Kidney tubule cell (primary cell): ENCODE measurements around the gene DGUOK.
"Not testable (repeated sequence)": the region's sequence is repeated elsewhere in the genome, so short reads cannot be mapped to it uniquely, and the experiment has no call there.

Source experiments
- DNase-seq: peaks from one replicate; pipeline ENCODE4 v3.0.0-alpha.2; 2018; ENCODE audit warnings: low spot score

The DGUOK gene

DNA sequence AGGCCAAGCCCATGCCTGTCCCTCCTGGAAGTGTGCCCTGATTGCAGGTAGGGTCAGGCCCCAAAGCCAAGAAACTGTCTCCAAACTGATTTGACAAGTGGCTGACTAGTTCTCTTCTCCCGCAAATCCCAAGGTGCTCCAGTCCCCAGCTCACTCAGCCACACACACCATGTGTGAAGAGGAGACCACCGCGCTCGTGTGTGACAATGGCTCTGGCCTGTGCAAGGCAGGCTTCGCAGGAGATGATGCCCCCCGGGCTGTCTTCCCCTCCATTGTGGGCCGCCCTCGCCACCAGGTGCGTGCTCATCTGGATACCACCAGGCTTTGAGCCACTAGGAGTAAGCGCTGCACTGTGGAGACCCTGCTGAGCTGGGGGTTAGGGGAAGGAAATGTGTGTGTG lies 25.5 kb upstream of the DGUOK start:
- no peak for DNase-seq

DNA sequence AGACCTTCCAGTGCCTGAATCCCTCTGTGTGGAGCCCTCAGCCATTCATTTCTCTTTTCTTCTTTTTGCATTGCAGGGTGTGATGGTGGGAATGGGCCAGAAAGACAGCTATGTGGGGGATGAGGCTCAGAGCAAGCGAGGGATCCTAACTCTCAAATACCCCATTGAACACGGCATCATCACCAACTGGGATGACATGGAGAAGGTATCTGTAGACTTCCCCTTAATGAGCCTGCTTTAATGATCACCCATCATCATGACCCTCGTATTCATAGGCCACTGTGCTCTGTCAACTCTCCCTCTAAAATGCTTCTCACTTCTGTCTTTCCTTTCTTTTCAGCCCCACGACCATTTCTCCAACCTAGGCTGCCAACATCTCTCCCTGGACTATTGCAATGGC lies 24.4 kb upstream of the DGUOK start:
- no peak for DNase-seq

- no peak for DNase-seq
Observed at GRCh38 chr2:73903313-73903712, 23.4 kb upstream of the DGUOK start.

- DNase-seq = not testable (repeated sequence)
Observed at GRCh38 chr2:73903949-73904613, 22.6 kb upstream of the DGUOK start.

DNA sequence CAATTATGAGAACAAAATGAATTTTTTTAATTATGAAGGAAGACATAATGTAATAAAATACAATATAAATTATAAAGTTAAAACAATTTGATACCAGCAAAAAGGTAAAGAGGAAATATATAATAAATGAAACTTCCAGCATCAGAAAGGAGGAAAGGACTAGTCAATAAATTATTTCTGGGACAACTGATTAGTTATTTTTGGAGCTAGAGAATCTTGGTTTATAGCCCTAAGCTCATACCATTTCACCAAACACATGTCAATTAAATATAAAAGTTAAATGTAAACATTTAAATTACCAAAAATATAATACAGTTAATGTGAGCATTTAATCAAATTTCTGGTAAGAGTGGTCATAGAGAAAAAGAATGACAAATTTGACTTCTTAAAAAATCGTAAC lies 21.7 kb upstream of the DGUOK start:
- no peak for DNase-seq

DNA sequence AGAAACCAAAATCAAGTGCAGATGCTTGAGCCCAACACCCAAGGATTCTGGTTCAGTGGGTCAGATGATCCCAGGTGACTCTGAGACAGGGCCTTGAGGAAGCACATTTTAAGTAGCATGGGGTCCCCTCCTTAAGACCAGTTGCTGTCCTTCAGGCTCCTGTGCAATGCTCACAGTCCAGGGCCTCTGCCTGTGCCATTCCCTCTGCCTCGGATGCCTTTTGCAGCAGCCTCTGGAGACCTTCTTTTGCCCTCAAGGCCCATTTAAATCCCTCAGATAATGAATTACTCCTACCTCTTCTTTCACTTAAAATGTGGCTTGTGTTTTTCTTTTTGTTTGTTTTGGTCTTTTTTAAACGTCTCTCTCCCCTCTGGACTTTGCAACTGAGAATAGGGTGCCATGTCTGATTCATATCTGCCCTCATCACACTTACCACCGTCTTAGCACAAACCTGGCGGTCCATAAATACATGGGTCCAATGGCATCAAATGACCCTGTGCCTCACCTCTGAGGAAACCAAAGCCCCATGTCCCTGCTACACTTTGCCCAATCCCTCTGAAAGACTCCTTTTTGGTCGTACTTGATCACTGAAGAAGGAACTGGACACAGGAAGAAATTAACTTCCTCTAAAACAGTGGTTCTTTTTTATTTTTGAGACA lies 19.7 kb upstream of the DGUOK start:
- no peak for DNase-seq

DNA sequence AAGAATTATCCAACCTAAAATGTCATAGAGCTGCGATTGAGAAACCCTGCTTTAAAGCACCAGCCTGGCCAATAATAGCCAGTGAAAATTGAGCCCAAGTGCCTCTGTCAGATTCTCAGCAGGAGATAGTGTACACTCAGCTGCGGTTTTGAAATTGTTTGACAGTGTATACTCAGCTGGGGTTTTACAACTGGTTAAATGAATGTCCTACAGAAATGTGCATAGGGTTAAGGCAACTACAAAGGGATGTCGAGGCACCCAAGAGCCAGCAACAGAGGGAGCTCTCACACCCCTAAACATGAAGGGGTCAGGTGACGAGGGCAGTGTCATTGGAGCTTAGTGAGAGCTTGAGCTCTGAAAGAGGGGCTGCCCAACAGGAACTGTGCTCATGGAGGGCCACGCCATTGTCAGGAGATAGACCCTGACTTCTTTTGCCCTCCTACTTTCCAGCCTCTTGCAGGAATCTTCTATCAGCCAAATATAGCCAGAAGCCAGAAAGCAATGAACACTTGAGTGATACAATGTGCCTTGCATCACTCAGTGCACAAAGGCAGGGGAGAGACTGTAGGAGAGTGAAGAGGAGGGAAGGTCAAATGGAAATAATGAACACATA lies 18.7 kb upstream of the DGUOK start:
- DNase-seq = peak; percentile 20

DNA sequence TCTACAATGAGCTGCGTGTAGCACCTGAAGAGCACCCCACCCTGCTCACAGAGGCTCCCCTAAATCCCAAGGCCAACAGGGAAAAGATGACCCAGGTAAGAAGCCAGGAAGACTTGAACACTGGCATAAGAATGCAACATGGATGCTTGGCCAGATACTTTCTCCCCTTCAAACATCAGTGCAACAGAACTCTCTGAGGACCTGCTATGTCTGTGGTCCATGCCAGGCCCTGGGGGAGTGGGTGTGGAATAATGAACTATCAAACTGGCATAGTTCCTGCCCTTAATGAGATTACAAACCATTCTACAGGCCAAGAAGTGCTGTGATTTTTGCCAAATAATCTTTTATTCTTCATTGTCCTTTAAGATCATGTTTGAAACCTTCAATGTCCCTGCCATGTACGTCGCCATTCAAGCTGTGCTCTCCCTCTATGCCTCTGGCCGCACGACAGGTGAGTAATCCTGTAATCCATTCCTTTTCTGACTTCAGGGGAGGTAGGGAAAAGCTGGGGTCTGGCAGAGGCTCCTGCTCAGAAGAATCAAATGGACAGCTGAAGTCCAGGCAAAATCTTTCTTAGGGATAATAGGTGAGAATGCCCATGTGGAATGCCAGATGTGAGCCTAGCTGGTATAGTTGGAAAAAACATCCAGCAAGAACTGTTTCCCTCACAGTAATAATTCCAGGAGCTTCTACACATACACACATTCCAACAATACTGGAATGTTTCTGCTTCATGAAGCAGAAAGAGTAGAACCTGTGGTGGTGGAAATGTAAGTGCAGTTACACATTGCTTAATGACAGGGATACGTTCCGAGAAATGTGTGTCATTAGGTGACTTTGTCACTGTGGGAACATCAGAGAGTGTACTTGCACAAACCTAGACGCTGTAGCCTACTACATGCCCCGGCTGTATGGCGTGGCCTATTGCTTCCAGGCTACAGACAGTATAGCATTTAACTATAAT lies 17.7 kb upstream of the DGUOK start:
- peak; percentile 96 for DNase-seq

DNA sequence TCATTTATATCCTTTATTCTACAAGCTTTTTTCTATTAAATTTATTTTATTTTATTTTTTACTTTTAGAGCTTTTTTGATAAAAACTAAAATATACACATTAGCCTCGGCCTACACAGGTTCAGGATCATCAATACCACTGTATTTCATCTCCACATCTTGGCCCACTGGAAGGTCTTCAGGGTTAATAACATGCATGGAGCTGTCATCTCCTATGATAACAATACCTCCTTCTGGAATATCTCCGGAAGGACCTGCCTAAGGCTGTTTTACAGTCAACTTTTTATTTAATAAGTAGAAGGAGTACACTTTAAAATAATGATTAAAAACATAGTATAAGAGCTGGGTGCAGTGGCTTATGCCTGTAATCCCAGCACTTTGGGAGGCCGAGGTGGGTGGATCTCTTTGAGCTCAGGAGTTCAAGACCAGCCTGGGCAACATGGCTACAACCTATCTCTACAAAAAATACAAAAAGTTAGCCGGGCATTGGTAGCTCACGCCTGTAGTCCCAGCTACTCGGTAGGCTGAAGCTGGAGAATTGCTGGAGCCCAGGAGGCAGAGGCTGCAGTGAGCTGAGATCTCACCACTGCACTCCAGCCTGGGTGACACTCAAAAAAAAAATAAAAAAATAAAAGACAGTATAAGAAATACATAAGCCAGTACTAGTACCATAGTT lies 15.7 kb upstream of the DGUOK start:
- DNase-seq = no peak

GRCh38 chr2:73911548-73912208 lies 15.0 kb upstream of the DGUOK start:
- DNase-seq = no peak

- DNase-seq = no peak
Observed at GRCh38 chr2:73913414-73914054, 13.1 kb upstream of the DGUOK start.

- DNase-seq = no peak
Observed at GRCh38 chr2:73914667-73915066, 12.0 kb upstream of the DGUOK start.

DNA sequence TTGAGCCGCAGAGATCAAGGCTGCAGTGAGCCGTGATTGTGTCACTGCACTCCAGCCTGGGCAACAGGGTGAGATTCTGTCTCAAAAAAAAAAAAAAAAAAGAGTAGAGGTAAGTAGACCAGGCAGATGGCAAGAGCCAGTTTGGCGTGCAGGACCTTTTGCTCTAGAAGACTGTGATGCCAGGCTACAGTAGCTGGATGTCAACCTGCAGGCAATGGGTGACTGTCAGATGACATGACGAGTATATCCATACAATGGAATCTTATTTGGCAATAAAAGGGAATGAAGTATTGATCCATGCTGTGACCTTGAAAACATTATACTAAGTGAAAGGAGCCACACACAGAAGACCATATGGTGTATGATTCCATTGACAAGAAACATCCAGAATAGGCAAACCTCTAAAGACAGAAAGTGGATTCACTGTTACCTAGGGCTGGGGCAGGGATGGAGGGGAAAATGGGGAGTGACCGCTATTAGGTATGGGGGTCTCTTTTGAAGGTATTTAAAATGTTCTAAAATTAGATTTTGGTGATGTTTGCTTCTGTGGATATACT lies 11.2 kb upstream of the DGUOK start:
- DNase-seq = no peak

GRCh38 chr2:73916666-73917065 lies 10.0 kb upstream of the DGUOK start:
- no peak for DNase-seq

DNA sequence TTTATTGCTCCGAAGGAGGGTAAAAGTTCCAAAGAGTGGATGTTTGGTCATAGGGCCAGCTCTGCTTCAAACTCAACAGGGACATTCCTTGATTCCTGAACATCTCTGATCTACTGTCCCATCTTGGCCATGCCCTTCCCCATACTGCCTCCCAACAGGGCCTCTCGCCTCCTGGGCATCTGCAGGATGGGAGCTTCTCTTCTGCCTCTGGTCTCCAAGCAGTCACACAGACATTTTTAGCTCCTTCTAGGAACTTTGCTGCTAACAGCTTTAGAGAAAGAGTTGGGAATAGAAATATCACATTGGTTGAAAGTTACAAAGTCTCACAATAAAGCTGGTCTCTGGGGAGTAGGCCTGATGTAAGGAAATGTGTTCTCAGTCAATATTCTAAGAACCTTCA lies 9.4 kb upstream of the DGUOK start:
- DNase-seq = no peak

DNA sequence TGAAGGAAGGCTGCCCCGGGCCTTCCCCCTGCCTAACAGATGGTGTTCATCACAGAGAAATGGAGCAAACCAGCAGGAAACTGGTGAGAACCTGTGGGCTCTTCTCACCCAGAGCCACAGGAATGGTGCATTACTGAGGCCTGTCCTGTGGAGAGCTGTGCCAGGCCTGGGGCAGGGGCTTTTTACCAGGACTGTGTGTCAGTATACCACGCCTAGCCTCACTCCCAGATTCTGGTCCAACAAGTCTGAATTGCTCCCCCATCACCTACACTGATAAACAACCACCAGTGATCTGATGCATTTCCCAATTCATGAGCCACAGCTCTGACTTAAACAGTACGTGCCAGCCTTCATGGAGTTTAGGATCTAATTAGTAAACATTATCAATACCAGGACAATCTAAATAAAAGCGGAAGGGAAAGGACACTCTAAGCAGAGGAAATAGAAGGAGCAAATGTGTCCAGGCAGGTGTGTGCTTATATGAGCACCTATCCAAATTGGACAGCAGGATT lies 8.9 kb upstream of the DGUOK start:
- DNase-seq = no peak

DNA sequence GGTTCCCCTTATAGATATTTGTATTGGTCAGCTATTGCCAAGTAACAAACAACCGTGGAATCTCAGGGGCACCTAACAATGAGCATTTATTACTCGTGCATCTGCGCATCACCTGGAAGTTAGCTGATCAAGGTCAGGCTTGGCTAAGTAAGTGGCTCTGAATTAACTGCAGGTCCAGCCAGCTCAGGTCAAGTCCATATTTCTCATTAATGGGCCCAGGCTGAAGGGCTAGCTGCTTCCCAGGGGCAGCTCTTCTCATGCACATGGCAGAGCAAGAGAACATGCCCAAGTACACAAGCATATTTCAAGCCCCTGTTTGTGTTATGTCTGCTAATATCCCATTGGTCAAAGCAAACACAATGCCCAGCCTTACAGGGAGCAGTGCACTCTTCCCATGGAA lies 7.8 kb upstream of the DGUOK start:
- no peak for DNase-seq

GRCh38 chr2:73919596-73920228 lies 7.0 kb upstream of the DGUOK start:
- DNase-seq = no peak
